Osteocyte (in vitro differentiated cells): ENCODE results near the gene TNS1. TPM values are rescaled to one million over a fixed set of nuclear protein-coding genes. Genes with fewer than 3 reads are reported as not detected.

Experiments
- DNase-seq: peaks from one replicate; pipeline ENCODE4 v3.0.0; 2021; ENCODE audit warnings: mixed read lengths; ENCODE audit not compliant: unreplicated experiment; ENCODE audit errors: extremely low spot score
- H3K27ac Mint-ChIP-seq: one replicate; pipeline ENCODE4 v1.8.0; 2021; ENCODE audit warnings: mild to moderate bottlenecking, mixed read lengths; ENCODE audit not compliant: unreplicated experiment
- H3K27me3 Mint-ChIP-seq: one replicate; pipeline ENCODE4 v1.8.0; 2021; ENCODE audit warnings: mixed read lengths; ENCODE audit not compliant: unreplicated experiment
- H3K36me3 Mint-ChIP-seq: one replicate; pipeline ENCODE4 v1.8.0; 2021; ENCODE audit warnings: mixed read lengths; ENCODE audit not compliant: unreplicated experiment
- H3K4me1 Mint-ChIP-seq: one replicate; pipeline ENCODE4 v1.8.0; 2021; ENCODE audit warnings: mixed read lengths; ENCODE audit not compliant: unreplicated experiment
- H3K4me3 Mint-ChIP-seq: one replicate; pipeline ENCODE4 v1.8.0; 2021; ENCODE audit warnings: mild to moderate bottlenecking, moderate library complexity, mixed read lengths; ENCODE audit not compliant: unreplicated experiment
- H3K9me3 Mint-ChIP-seq: one replicate; pipeline ENCODE4 v1.8.0; 2021; ENCODE audit warnings: mixed read lengths; ENCODE audit not compliant: unreplicated experiment
- CTCF ChIP-seq: fragments of 200-600 bp; sonication (generic); IDR thresholded peaks from 2 replicates; pipeline ENCODE4 v1.5.0; 2021; ENCODE audit warnings: antibody characterized with exemption, mild to moderate bottlenecking, moderate library complexity
- total RNA-seq: library from RNA; stranded (reverse); gene quantifications from 2 replicates; pipeline ENCODE4 v1.2.1, GENCODE V29; 2021

TNS1 gene
- total RNA-seq, 1 donor from 2014 or later, result 80.8 TPM

GRCh38 chr2:217886091-217886490 lies 116.7 kb downstream of the TNS1 start:
- H3K4me3 Mint-ChIP-seq, result no peak overlapping the region
- H3K27me3 Mint-ChIP-seq, result no peaks in the 10 kb centered on the region
- H3K27ac Mint-ChIP-seq, result no peak overlapping the region
- no peak for DNase-seq
- peaks cover 43% of the 10 kb centered on the region for H3K36me3 Mint-ChIP-seq
- TF ChIP-seq CTCF, result no peak
- no peaks in the 10 kb centered on the region for H3K9me3 Mint-ChIP-seq
- H3K4me1 Mint-ChIP-seq, result peaks cover 19% of the 10 kb centered on the region

DNA sequence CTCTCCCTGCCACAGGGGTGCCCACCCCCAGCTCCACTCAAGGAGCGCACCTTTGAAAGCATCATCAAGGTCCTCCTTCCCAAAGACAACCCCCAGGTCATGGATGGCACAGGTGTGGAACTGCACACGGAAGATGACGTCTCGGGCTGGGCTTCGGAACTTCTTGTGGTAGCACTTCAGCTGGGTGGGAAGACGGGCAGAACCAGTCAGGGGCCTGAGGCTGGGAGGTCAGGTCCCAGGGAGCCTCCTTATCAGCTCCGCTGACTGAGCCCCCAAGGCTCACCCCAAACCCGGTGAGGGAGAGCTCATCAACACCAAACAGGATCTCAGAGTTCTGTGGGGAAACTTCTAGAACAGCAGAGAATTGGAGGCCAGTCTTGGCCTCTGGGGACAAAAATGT lies 117.8 kb downstream of the TNS1 start:
- peaks cover 17% of the 10 kb centered on the region for H3K4me1 Mint-ChIP-seq
- no peak overlapping the region for H3K4me3 Mint-ChIP-seq
- H3K27ac Mint-ChIP-seq, result no peak overlapping the region
- no peaks in the 10 kb centered on the region for H3K9me3 Mint-ChIP-seq
- TF ChIP-seq CTCF, result no peak
- DNase-seq, result no peak
- H3K36me3 Mint-ChIP-seq, result peaks cover 40% of the 10 kb centered on the region
- no peaks in the 10 kb centered on the region for H3K27me3 Mint-ChIP-seq

GRCh38 chr2:217880891-217881290 lies 121.9 kb downstream of the TNS1 start:
- Mint-ChIP-seq H3K4me1 (peaks cover 14% of the 10 kb centered on the region), H3K4me3 (no peak overlapping the region), H3K9me3 (no peaks in the 10 kb centered on the region), H3K27ac (peak overlapping the region; percentile 67), H3K27me3 (no peaks in the 10 kb centered on the region), H3K36me3 (peaks cover 32% of the 10 kb centered on the region)
- no peak for DNase-seq
- TF ChIP-seq CTCF, result no peak

GRCh38 chr2:217880287-217880889 lies 122.4 kb downstream of the TNS1 start:
- no peak for DNase-seq
- H3K9me3 Mint-ChIP-seq, result no peaks in the 10 kb centered on the region
- TF ChIP-seq CTCF, result peak; percentile 27
- no peaks in the 10 kb centered on the region for H3K27me3 Mint-ChIP-seq
- H3K4me1 Mint-ChIP-seq, result peaks cover 14% of the 10 kb centered on the region
- H3K27ac Mint-ChIP-seq, result peak overlapping the region; percentile 67
- H3K4me3 Mint-ChIP-seq, result no peak overlapping the region
- H3K36me3 Mint-ChIP-seq, result peaks cover 33% of the 10 kb centered on the region

- H3K36me3 Mint-ChIP-seq, result peaks cover 26% of the 10 kb centered on the region
- no peak overlapping the region for H3K27ac Mint-ChIP-seq
- DNase-seq, result no peak
- H3K4me1 Mint-ChIP-seq, result peaks cover 14% of the 10 kb centered on the region
- peak; percentile 8 for TF ChIP-seq CTCF
- no peak overlapping the region for H3K4me3 Mint-ChIP-seq
- no peaks in the 10 kb centered on the region for H3K9me3 Mint-ChIP-seq
- H3K27me3 Mint-ChIP-seq, result no peaks in the 10 kb centered on the region
These were observed 123.7 kb downstream of the TNS1 start for GRCh38 chr2:217878915-217879590.
